Bronchial epithelial cell (primary cell): ENCODE measurements around the gene CRB3. TPM values are rescaled to one million over a fixed set of nuclear protein-coding genes. Genes with fewer than 3 reads are reported as not detected.

Experiments
- DNase-seq: peaks from one replicate; pipeline ENCODE4 v3.0.0-alpha.2; 2010; ENCODE audit warnings: low read depth
- FAIRE-seq: peaks from 2 replicates; lab custom pipeline; 2011; peaks lifted over from hg19 to GRCh38; lab: Jason Lieb, UNC
- H3K27me3 ChIP-seq: 2 replicates; pipeline ENCODE4 v1.5.1; 2011; ENCODE audit warnings: low read length; ENCODE audit not compliant: control insufficient read depth, insufficient read depth
- H3K36me3 ChIP-seq: 2 replicates; pipeline ENCODE4 v1.5.1; 2011; ENCODE audit warnings: low read length; ENCODE audit not compliant: control insufficient read depth, insufficient read depth
- H3K4me3 ChIP-seq: 2 replicates; pipeline ENCODE4 v1.5.1; 2011; ENCODE audit warnings: mild to moderate bottlenecking, low read depth, low read length, control low read depth
- CTCF ChIP-seq: IDR thresholded peaks from 2 replicates; pipeline ENCODE4 v1.5.1; 2011; ENCODE audit warnings: mild to moderate bottlenecking, moderate library complexity, low read length, control low read depth, inconsistent platforms; ENCODE audit not compliant: insufficient read depth, severe bottlenecking
- total RNA-seq: library from RNA; depleted of rRNA; stranded (reverse); fragments of >200 nt; gene quantifications from 2 replicates; pipeline ENCODE4 v1.2.1, GENCODE V29; 2014

The CRB3 gene
- total RNA-seq, 1 donor from 2014 or later = 49.5 TPM

GRCh38 chr19:6470173-6470572 lies 6.1 kb downstream of the CRB3 start:
- Histone ChIP-seq H3K4me3 (no peak overlapping the region), H3K27me3 (peaks cover 2% of the 10 kb centered on the region), H3K36me3 (peaks cover 10% of the 10 kb centered on the region)
- DNase-seq = no peak
- no peak for TF ChIP-seq CTCF
- FAIRE-seq = no peak

- H3K4me3 ChIP-seq = no peak overlapping the region
- H3K36me3 ChIP-seq = peaks cover 6% of the 10 kb centered on the region
- no peak for TF ChIP-seq CTCF
- peaks cover 11% of the 10 kb centered on the region for H3K27me3 ChIP-seq
- no peak for FAIRE-seq
- no peak for DNase-seq
Measured at GRCh38 chr19:6471076-6471475, 7.0 kb downstream of the CRB3 start.

GRCh38 chr19:6472713-6473112 lies 8.6 kb downstream of the CRB3 start:
- no peak for FAIRE-seq
- Histone ChIP-seq H3K4me3 (no peak overlapping the region), H3K36me3 (no peaks in the 10 kb centered on the region), H3K27me3 (peaks cover 11% of the 10 kb centered on the region)
- DNase-seq = no peak
- no peak for TF ChIP-seq CTCF

GRCh38 chr19:6473647-6474046 lies 9.6 kb downstream of the CRB3 start:
- Histone ChIP-seq H3K36me3 (no peaks in the 10 kb centered on the region), H3K4me3 (no peak overlapping the region)
- DNase-seq = no peak

GRCh38 chr19:6475321-6476108 lies 11.4 kb downstream of the CRB3 start:
- no peak for TF ChIP-seq CTCF
- no peak for FAIRE-seq

More at GRCh38 chr19:6473647-6474046, 9.6 kb downstream of the CRB3 start:
- no peak for FAIRE-seq
- no peak for TF ChIP-seq CTCF
- peaks cover 11% of the 10 kb centered on the region for H3K27me3 ChIP-seq

More at GRCh38 chr19:6475321-6476108, 11.4 kb downstream of the CRB3 start:
- H3K27me3 ChIP-seq = peaks cover 11% of the 10 kb centered on the region
- peak overlapping the region; percentile 4 for H3K4me3 ChIP-seq
- no peaks in the 10 kb centered on the region for H3K36me3 ChIP-seq
- no peak for DNase-seq
